ENCODE results near the gene DMP1.

Gene DMP1

GRCh38 chr4:87649980-87650379 lies at the start of gene DMP1:
Gene DMP1, plus strand, starts transcription at chr4:87650280. Its CDS starts 6,213 bp downstream, at chr4:87656493.
- no peak for DNase-seq

- DNase-seq = no peak
Measured at GRCh38 chr4:87601361-87601760, 48.7 kb upstream of the DMP1 start.

- DNase-seq = no peak
Measured at GRCh38 chr4:87608229-87608628, 41.9 kb upstream of the DMP1 start, which contains the start of gene DSPP. Gene DSPP, plus strand, starts transcription at chr4:87608529. Its CDS starts 2,380 bp downstream, at chr4:87610909.

- DNase-seq = no peak
Measured at GRCh38 chr4:87614292-87614890, 35.7 kb upstream of the DMP1 start.

- no peak for DNase-seq
Measured at GRCh38 chr4:87616268-87616667, 33.8 kb upstream of the DMP1 start.

- DNase-seq = no peak
Measured at GRCh38 chr4:87620086-87620485, 30.0 kb upstream of the DMP1 start.

GRCh38 chr4:87620491-87620890 lies 29.6 kb upstream of the DMP1 start:
- no peak for DNase-seq

GRCh38 chr4:87622303-87622702 lies 27.8 kb upstream of the DMP1 start:
- DNase-seq = no peak

- DNase-seq = no peak
Measured at GRCh38 chr4:87624698-87625097, 25.4 kb upstream of the DMP1 start.

GRCh38 chr4:87631668-87632067 lies 18.4 kb upstream of the DMP1 start:
- DNase-seq = no peak

- no peak for DNase-seq
Measured at GRCh38 chr4:87632469-87632868, 17.6 kb upstream of the DMP1 start.

GRCh38 chr4:87633243-87633642 lies 16.8 kb upstream of the DMP1 start:
- DNase-seq = no peak

- no peak for DNase-seq
Measured at GRCh38 chr4:87644286-87644685, 5.8 kb upstream of the DMP1 start.

GRCh38 chr4:87650938-87651337 lies 858 bp downstream of the DMP1 start:
- no peak for DNase-seq

GRCh38 chr4:87651941-87652340 lies 1.9 kb downstream of the DMP1 start:
- DNase-seq = no peak

- DNase-seq = no peak
Measured at GRCh38 chr4:87654487-87655044, 4.5 kb downstream of the DMP1 start.

GRCh38 chr4:87657525-87657924 lies 7.4 kb downstream of the DMP1 start:
- no peak for DNase-seq

GRCh38 chr4:87659247-87659931 lies 9.3 kb downstream of the DMP1 start:
- no peak for DNase-seq

GRCh38 chr4:87662871-87663270 lies 12.8 kb downstream of the DMP1 start:
- no peak for DNase-seq

- DNase-seq = no peak
Measured at GRCh38 chr4:87669373-87669772, 19.3 kb downstream of the DMP1 start.

- DNase-seq = no peak
Measured at GRCh38 chr4:87677731-87678130, 27.7 kb downstream of the DMP1 start.

GRCh38 chr4:87679449-87680169 lies 29.5 kb downstream of the DMP1 start:
- DNase-seq = peak; percentile 20

GRCh38 chr4:87680271-87680670 lies 30.2 kb downstream of the DMP1 start:
- DNase-seq = no peak

GRCh38 chr4:87688316-87688715 lies 38.2 kb downstream of the DMP1 start:
- no peak for DNase-seq

Data from activated T-cell treated with anti-CD3 and anti-CD28 coated beads, Interleukin-2, amount 50 U/mL, for 1 hour (primary cell).